IMR-90 (cell line): ENCODE measurements around the gene HES4. TPM values are rescaled to one million over a fixed set of nuclear protein-coding genes. Genes with fewer than 3 reads are reported as not detected.
A peak's percentile ranks its signal among the peaks of the same experiment; 100 is the strongest.

Experiments
- ATAC-seq: fragments of 200-7000 bp; cut with Tn5 transposase; 2 replicates; pipeline ENCODE4 v1.9.1; 2020; ENCODE audit warnings: low read depth, mild to moderate bottlenecking, moderate library complexity
- BruUV-seq: library from RNA; stranded (reverse); fragments of 400-500 nt; replicated peaks from 2 replicates; lab custom pipeline; 2021; lab: Mats Ljungman, UMichigan
- CTCF ChIA-PET: fragments of 300-600 bp; formaldehyde crosslinking; extraction: SDS; loops from one replicate; lab custom pipeline; 2021; ENCODE audit warnings: antibody characterized with exemption; lab: Yijun Ruan, JAX
- POLR2A ChIA-PET: fragments of 300-600 bp; sonication (Branson Sonifier 250); formaldehyde crosslinking; loops from one replicate; lab custom pipeline; 2022; ENCODE audit warnings: antibody characterized with exemption; ENCODE audit not compliant: unreplicated experiment; lab: Charles Lee
- DNase-seq: peaks from one replicate; pipeline ENCODE4 v3.0.0; 2013
- H2AFZ ChIP-seq: replicated peaks from 2 replicates; pipeline ENCODE3; 2013; ENCODE audit warnings: low read length, mild to moderate bottlenecking; ENCODE audit not compliant: poor library complexity
- H2AK5ac ChIP-seq: 2 replicates; pipeline ENCODE4 v1.6.1; 2013; ENCODE audit warnings: low read depth, low read length, inconsistent platforms
- H2AK9ac ChIP-seq: replicated peaks from 2 replicates; pipeline ENCODE3; 2013; ENCODE audit warnings: mild to moderate bottlenecking, low read depth, low read length, moderate library complexity; ENCODE audit not compliant: poor library complexity
- H2BK120ac ChIP-seq: 2 replicates; pipeline ENCODE4 v1.6.1; 2013; ENCODE audit warnings: low read depth, low read length, inconsistent platforms
- H2BK15ac ChIP-seq: 3 replicates; pipeline ENCODE4 v1.6.1; 2013; ENCODE audit warnings: low read depth, low read length, inconsistent platforms
- H2BK20ac ChIP-seq: 2 replicates; pipeline ENCODE4 v1.6.1; 2013; ENCODE audit warnings: low read depth, mild to moderate bottlenecking, inconsistent platforms, low read length, moderate library complexity
- H2BK5ac ChIP-seq: 2 replicates; pipeline ENCODE4 v1.6.1; 2013; ENCODE audit warnings: mild to moderate bottlenecking, low read depth, low read length, inconsistent platforms; ENCODE audit not compliant: poor library complexity, severe bottlenecking
- H3K14ac ChIP-seq: replicated peaks from 2 replicates; pipeline ENCODE4 v1.6.1; 2013; ENCODE audit warnings: low read depth, low read length, inconsistent platforms
- H3K18ac ChIP-seq: 2 replicates; pipeline ENCODE4 v1.6.1; 2013; ENCODE audit warnings: low read depth, low read length, control low read depth
- H3K23ac ChIP-seq: 2 replicates; pipeline ENCODE4 v1.6.1; 2013; ENCODE audit warnings: low read depth, low read length, inconsistent platforms
- H3K27ac ChIP-seq: 2 replicates; pipeline ENCODE4 v1.5.1; 2013; ENCODE audit warnings: mild to moderate bottlenecking, control low read depth, low read length; ENCODE audit not compliant: insufficient read depth
- H3K27me3 ChIP-seq: 2 replicates; pipeline ENCODE4 v1.6.1; 2013; ENCODE audit warnings: low read length; ENCODE audit not compliant: control insufficient read depth, insufficient read depth
- H3K36me3 ChIP-seq: 2 replicates; pipeline ENCODE4 v1.6.1; 2013; ENCODE audit warnings: low read length, mixed read lengths; ENCODE audit not compliant: control insufficient read depth, insufficient read depth
- H3K4ac ChIP-seq: 2 replicates; pipeline ENCODE4 v1.6.1; 2013; ENCODE audit warnings: low read depth, low read length, inconsistent platforms
- H3K4me1 ChIP-seq: 2 replicates; pipeline ENCODE4 v1.6.1; 2013; ENCODE audit warnings: low read length, mixed read lengths; ENCODE audit not compliant: control insufficient read depth, insufficient read depth
- H3K4me2 ChIP-seq: 2 replicates; pipeline ENCODE4 v1.6.1; 2013; ENCODE audit warnings: low read depth, mild to moderate bottlenecking, control low read depth, low read length, moderate library complexity
- H3K4me3 ChIP-seq: 2 replicates; pipeline ENCODE4 v1.5.1; 2013; ENCODE audit warnings: low read depth, mild to moderate bottlenecking, control low read depth, low read length, moderate library complexity; ENCODE audit not compliant: insufficient read depth
- H3K56ac ChIP-seq: 2 replicates; pipeline ENCODE4 v1.6.1; 2013; ENCODE audit warnings: low read length, inconsistent platforms; ENCODE audit not compliant: insufficient read depth; ENCODE audit errors: extremely low read depth
- H3K79me1 ChIP-seq, 2 experiments: 2 replicates each; pipeline ENCODE4 v1.6.1; 2013; ENCODE audit warnings: low read length in 2 of 2, inconsistent platforms in 1 of 2, low read depth in 1 of 2
- H3K9ac ChIP-seq: 2 replicates; pipeline ENCODE4 v1.6.1; 2013; ENCODE audit warnings: low read depth, low read length, control low read depth
- H3K9me1 ChIP-seq: 2 replicates; pipeline ENCODE4 v1.6.1; 2013; ENCODE audit warnings: low read length, inconsistent platforms; ENCODE audit not compliant: insufficient read depth
- H3K9me3 ChIP-seq: 2 replicates; pipeline ENCODE4 v1.6.1; 2013; ENCODE audit warnings: low read length; ENCODE audit not compliant: control insufficient read depth, insufficient read depth
- H4K20me1 ChIP-seq: 2 replicates; pipeline ENCODE4 v1.6.1; 2013; ENCODE audit warnings: low read length, inconsistent platforms; ENCODE audit not compliant: insufficient read depth
- H4K5ac ChIP-seq: 2 replicates; pipeline ENCODE4 v1.6.1; 2013; ENCODE audit warnings: mild to moderate bottlenecking, low read depth, low read length, control low read depth
- H4K8ac ChIP-seq, 2 experiments: 2 replicates each; pipeline ENCODE4 v1.6.1; 2013; ENCODE audit warnings: low read depth in 2 of 2, low read length in 2 of 2, control low read depth in 1 of 2, inconsistent platforms in 1 of 2
- H4K91ac ChIP-seq: 2 replicates; pipeline ENCODE4 v1.6.1; 2013; ENCODE audit warnings: low read depth, low read length, inconsistent platforms; ENCODE audit not compliant: insufficient read depth
- CHD1 ChIP-seq: IDR thresholded peaks from 2 replicates; pipeline ENCODE4 v1.6.1; 2012; ENCODE audit warnings: low read depth, low read length, improper control_type of control experiment
- CTCF ChIP-seq: conservative IDR thresholded peaks from 2 replicates; pipeline ENCODE4 v1.5.1; 2012; ENCODE audit warnings: mild to moderate bottlenecking, low read depth, low read length, improper control_type of control experiment
- ELK1 ChIP-seq: fragments of 150-350 bp; IDR thresholded peaks from 2 replicates; pipeline ENCODE4 v1.6.1; 2016; ENCODE audit warnings: low read depth, mild to moderate bottlenecking, low read length, moderate library complexity, borderline replicate concordance
- RAD21 ChIP-seq: IDR thresholded peaks from 2 replicates; pipeline ENCODE4 v1.6.1; 2012; ENCODE audit warnings: low read length, improper control_type of control experiment
- RCOR1 ChIP-seq: IDR thresholded peaks from 2 replicates; pipeline ENCODE4 v1.6.1; 2012; ENCODE audit warnings: mild to moderate bottlenecking, low read length, improper control_type of control experiment; ENCODE audit not compliant: insufficient replicate concordance
- USF2 ChIP-seq: fragments of 150-350 bp; IDR thresholded peaks from 2 replicates; pipeline ENCODE4 v1.6.1; 2017; ENCODE audit warnings: mild to moderate bottlenecking, antibody characterized with exemption, low read length, low read depth
- WGBS, 2 experiments: methylation state at CpG; one replicate each; pipeline versions ENCODE4 v1.1.5 to v1.1.7; 2013; ENCODE audit warnings: missing lambda C conversion rate in 2 of 2; ENCODE audit not compliant: insufficient read length in 1 of 2; ENCODE audit errors: extremely low coverage in 2 of 2; 5-methylcytosine and 5-hydroxymethylcytosine counted together
- dilution Hi-C: fragments of 300-500 bp; cut with HindIII; formaldehyde crosslinking; loops from one replicate; pipeline ENCODE4 v1.14.3; 2018; ENCODE audit warnings: low sequenced_read_pairs; ENCODE audit not compliant: unreplicated experiment
- in situ Hi-C: fragments of 300-500 bp; cut with MboI; formaldehyde crosslinking; loops from 3 replicates; pipeline ENCODE4 v1.14.3; 2019; ENCODE audit warnings: low sequenced_read_pairs, inconsistent platforms, mixed read lengths
- intact Hi-C: fragments of 100-400 bp; cut with micrococcal nuclease; formaldehyde crosslinking; loops from 2 replicates; pipeline ENCODE4 v1.10.0; 2022
- polyA plus RNA-seq, 3 experiments: library from polyadenylated mRNA; depleted of rRNA; stranded (reverse); fragments of >200 nt; gene quantifications; 2 replicates each; pipeline ENCODE4 v1.2.3, GENCODE V29; 2012; ENCODE audit warnings: low replicate concordance in 1 of 3
- total RNA-seq: library from RNA; depleted of rRNA; stranded (reverse); fragments of >200 nt; gene quantifications from 2 replicates; pipeline ENCODE4 v1.2.3, GENCODE V29; 2012

Gene HES4
- total and polyA plus RNA-seq, 2 of the 4 experiments (the other 2 are of a cell fraction), result 1.4 to 11.7 TPM

GRCh38 chr1:1014799-1015681, 15.1 kb upstream of the HES4 start:
- ATAC-seq (no peak), DNase-seq (no peak)
- Histone ChIP-seq H2AFZ (peak overlapping the region; percentile 99), H3K27me3 (no peaks in the 10 kb centered on the region), H2AK5ac (peak overlapping the region; percentile 92), H3K4me1 (peaks cover 4% of the 10 kb centered on the region), H4K91ac (peak overlapping the region; percentile 74), H3K4ac (0 out of 2 replicates have a peak overlapping the region, but pooled peaks have one; percentile 88), H2AK9ac (peak overlapping the region; percentile 98), H3K23ac (no peak overlapping the region), H3K18ac (no peak overlapping the region), H3K36me3 (no peaks in the 10 kb centered on the region), H2BK5ac (no peak overlapping the region), H3K9me1 (no peaks in the 10 kb centered on the region), H2BK20ac (no peak overlapping the region), H2BK15ac (no peak overlapping the region; the same call in 2 of the 3 replicates), H3K4me3 (no peak overlapping the region), H4K8ac (peak overlapping the region; percentile 65 to 75; a peak in 3 of 4 replicates), H3K9me3 (no peaks in the 10 kb centered on the region), H3K27ac (no peak overlapping the region; the same call in 1 of the 2 replicates), H3K56ac (peak overlapping the region; percentile 76; the same call in 1 of the 2 replicates), H3K79me1 (peaks cover 0 to 11% of the 10 kb centered on the region in 2 experiments; a peak in 2 of 4 replicates), H4K5ac (peak overlapping the region; percentile 7; the same call in 1 of the 2 replicates), H3K9ac (peak overlapping the region; percentile 63; the same call in 1 of the 2 replicates), H2BK120ac (peak overlapping the region; percentile 48; the same call in 1 of the 2 replicates), H4K20me1 (no peaks in the 10 kb centered on the region), H3K4me2 (no peak overlapping the region; the same call in 1 of the 2 replicates), H3K14ac (0 out of 2 replicates have a peak overlapping the region, but pooled peaks have one; percentile 45)
- ChIA-PET CTCF (no interaction called here), POLR2A (no interaction called here)
- in situ Hi-C loops (no loop called here), dilution Hi-C loops (no loop called here), intact Hi-C loops (no loop called here)
- WGBS, 2 experiments, result 79% methylated on average over 9 of the region's 20 CpGs; no CpG with 5 or more reads in 1 of the 2 experiments
- TF ChIP-seq CHD1 (no peak), RCOR1 (no peak), ELK1 (no peak), RAD21 (peak; percentile 57), CTCF (peak; percentile 45), USF2 (no peak)
- no TSS peak for BruUV-seq
